Naive B cell (primary cell): Measurements from ENCODE around the gene BAAT. TPM values are rescaled to one million over a fixed set of nuclear protein-coding genes. Genes with fewer than 3 reads are reported as not detected.

Experiments used
- ATAC-seq, 2 donors: fragments of 150-1000 bp; cut with Tn5 transposase; 2 replicates each; pipeline ENCODE4 v1.10.0; 2021; ENCODE audit warnings: low read depth in 2 of 2, mild to moderate bottlenecking in 2 of 2, moderate library complexity in 2 of 2
- DNase-seq: peaks from one replicate; pipeline ENCODE4 v3.0.0; 2022
- H3K27ac Mint-ChIP-seq, 6 donors: one replicate each; pipeline ENCODE4 v1.8.0; 2020 to 2022; ENCODE audit warnings: mild to moderate bottlenecking in 6 of 6, mixed read lengths in 6 of 6, moderate library complexity in 5 of 6, inconsistent platforms in 2 of 6
- H3K27me3 Mint-ChIP-seq, 3 donors: one replicate each; pipeline ENCODE4 v1.8.0; 2021 to 2022; ENCODE audit warnings: mixed read lengths in 3 of 3, mild to moderate bottlenecking in 1 of 3
- H3K36me3 Mint-ChIP-seq, 2 donors: one replicate each; pipeline ENCODE4 v1.8.0; 2020 to 2022; ENCODE audit warnings: mixed read lengths in 2 of 2, inconsistent platforms in 1 of 2, mild to moderate bottlenecking in 1 of 2
- H3K4me1 Mint-ChIP-seq, 3 donors: one replicate each; pipeline ENCODE4 v1.8.0; 2020 to 2022; ENCODE audit warnings: mixed read lengths in 3 of 3, inconsistent platforms in 1 of 3, mild to moderate bottlenecking in 1 of 3, moderate library complexity in 1 of 3
- H3K4me3 Mint-ChIP-seq, 8 donors: one replicate each; pipeline ENCODE4 v1.8.0; 2020 to 2022; ENCODE audit warnings: mild to moderate bottlenecking in 8 of 8, mixed read lengths in 8 of 8, moderate library complexity in 8 of 8, inconsistent platforms in 2 of 8
- H3K9me3 Mint-ChIP-seq, 7 donors: one replicate each; pipeline ENCODE4 v1.8.0; 2020 to 2022; ENCODE audit warnings: mixed read lengths in 7 of 7, mild to moderate bottlenecking in 5 of 7, inconsistent platforms in 2 of 7, moderate library complexity in 1 of 7
- polyA plus RNA-seq, 6 donors: library from polyadenylated mRNA; unstranded; fragments of 300-500 nt; fragmentation: Illumina TruSeq; gene quantifications; one replicate each; pipeline ENCODE4 v1.2.3, GENCODE V29; 2021; ENCODE audit warnings: low read depth in 6 of 6

BAAT gene
- polyA plus RNA-seq, 6 donors from 2014 or later = 0.12 TPM; not detected in 5

- DNase-seq (no peak), ATAC-seq (no peak)
- no peak overlapping the region for H3K4me3 Mint-ChIP-seq
- peaks cover 10 to 23% (median 13%) of the 10 kb centered on the region in 3 donors for H3K27me3 Mint-ChIP-seq
- H3K36me3 Mint-ChIP-seq = no peaks in the 10 kb centered on the region
- no peaks in the 10 kb centered on the region for H3K4me1 Mint-ChIP-seq
- H3K27ac Mint-ChIP-seq = no peak overlapping the region
- H3K9me3 Mint-ChIP-seq = peaks cover 0 to 8% (median 2%) of the 10 kb centered on the region in 7 donors
Observed at GRCh38 chr9:101369286-101369685, 15.5 kb downstream of the BAAT start.

- ATAC-seq = no peak
- H3K9me3 Mint-ChIP-seq = peaks cover 0 to 8% (median 2%) of the 10 kb centered on the region in 7 donors
- H3K27me3 Mint-ChIP-seq = peaks cover 16 to 37% (median 22%) of the 10 kb centered on the region in 3 donors
- no peak overlapping the region for H3K4me3 Mint-ChIP-seq
- no peaks in the 10 kb centered on the region for H3K36me3 Mint-ChIP-seq
- no peak for DNase-seq
- H3K4me1 Mint-ChIP-seq = no peaks in the 10 kb centered on the region
- H3K27ac Mint-ChIP-seq = no peak overlapping the region
Observed at GRCh38 chr9:101367323-101367722, 17.5 kb downstream of the BAAT start.

GRCh38 chr9:101366038-101366756, 18.6 kb downstream of the BAAT start:
- ATAC-seq (no peak), DNase-seq (no peak)
- H3K27me3 Mint-ChIP-seq = peaks cover 11 to 32% (median 21%) of the 10 kb centered on the region in 3 donors
- peaks cover 0 to 1% (median 0%) of the 10 kb centered on the region in 7 donors for H3K9me3 Mint-ChIP-seq
- H3K4me1 Mint-ChIP-seq = no peaks in the 10 kb centered on the region
- H3K36me3 Mint-ChIP-seq = no peaks in the 10 kb centered on the region
- no peak overlapping the region for H3K27ac Mint-ChIP-seq
- H3K4me3 Mint-ChIP-seq = no peak overlapping the region

- no peak overlapping the region for H3K4me3 Mint-ChIP-seq
- H3K9me3 Mint-ChIP-seq = no peaks in the 10 kb centered on the region
- no peak for ATAC-seq
- H3K4me1 Mint-ChIP-seq = no peaks in the 10 kb centered on the region
- H3K27me3 Mint-ChIP-seq = peaks cover 7 to 25% (median 20%) of the 10 kb centered on the region in 3 donors
- H3K36me3 Mint-ChIP-seq = no peaks in the 10 kb centered on the region
- DNase-seq = no peak
- no peak overlapping the region for H3K27ac Mint-ChIP-seq
Observed at GRCh38 chr9:101365181-101365580, 19.6 kb downstream of the BAAT start.

- Mint-ChIP-seq H3K36me3 (no peaks in the 10 kb centered on the region), H3K27ac (no peak overlapping the region), H3K4me1 (no peaks in the 10 kb centered on the region), H3K9me3 (peaks cover 0 to 3% (median 0%) of the 10 kb centered on the region in 7 donors), H3K27me3 (peaks cover 7 to 20% (median 18%) of the 10 kb centered on the region in 3 donors), H3K4me3 (no peak overlapping the region)
- no peak for ATAC-seq
- no peak for DNase-seq
Observed at GRCh38 chr9:101362450-101362849, 22.4 kb downstream of the BAAT start.

- H3K27me3 Mint-ChIP-seq = peaks cover 7 to 28% (median 16%) of the 10 kb centered on the region in 3 donors
- H3K36me3 Mint-ChIP-seq = no peaks in the 10 kb centered on the region
- no peaks in the 10 kb centered on the region for H3K4me1 Mint-ChIP-seq
- no peak overlapping the region for H3K27ac Mint-ChIP-seq
- no peak overlapping the region for H3K4me3 Mint-ChIP-seq
- peaks cover 0 to 4% (median 0%) of the 10 kb centered on the region in 7 donors for H3K9me3 Mint-ChIP-seq
- ATAC-seq (no peak), DNase-seq (no peak)
Observed at GRCh38 chr9:101360647-101361046, 24.2 kb downstream of the BAAT start.

- H3K36me3 Mint-ChIP-seq = no peaks in the 10 kb centered on the region
- no peak for ATAC-seq
- DNase-seq = no peak
- no peak overlapping the region for H3K4me3 Mint-ChIP-seq
- peaks cover 0 to 4% (median 0%) of the 10 kb centered on the region in 7 donors for H3K9me3 Mint-ChIP-seq
- peaks cover 7 to 28% (median 16%) of the 10 kb centered on the region in 3 donors for H3K27me3 Mint-ChIP-seq
- no peak overlapping the region for H3K27ac Mint-ChIP-seq
- H3K4me1 Mint-ChIP-seq = no peaks in the 10 kb centered on the region
Observed at GRCh38 chr9:101359679-101360078, 25.1 kb downstream of the BAAT start.

- Mint-ChIP-seq H3K27me3 (peaks cover 0 to 17% (median 4%) of the 10 kb centered on the region in 3 donors), H3K4me1 (no peaks in the 10 kb centered on the region), H3K36me3 (no peaks in the 10 kb centered on the region), H3K4me3 (no peak overlapping the region), H3K27ac (no peak overlapping the region), H3K9me3 (peaks cover 0 to 4% (median 0%) of the 10 kb centered on the region in 7 donors)
- DNase-seq = no peak
- ATAC-seq = no peak
Observed at GRCh38 chr9:101356619-101357018, 28.2 kb downstream of the BAAT start.

GRCh38 chr9:101354765-101355708, 29.8 kb downstream of the BAAT start:
- H3K9me3 Mint-ChIP-seq = peaks cover 0 to 6% (median 0%) of the 10 kb centered on the region in 7 donors
- peaks cover 4 to 17% (median 7%) of the 10 kb centered on the region in 3 donors for H3K27me3 Mint-ChIP-seq
- DNase-seq (no peak), ATAC-seq (no peak)
- no peaks in the 10 kb centered on the region for H3K36me3 Mint-ChIP-seq
- H3K4me3 Mint-ChIP-seq = no peak overlapping the region
- H3K4me1 Mint-ChIP-seq = no peaks in the 10 kb centered on the region
- H3K27ac Mint-ChIP-seq = no peak overlapping the region

- no peak for DNase-seq
- Mint-ChIP-seq H3K27me3 (peaks cover 5 to 17% (median 7%) of the 10 kb centered on the region in 3 donors), H3K9me3 (peaks cover 0 to 7% (median 2%) of the 10 kb centered on the region in 7 donors), H3K27ac (no peak overlapping the region), H3K4me1 (no peaks in the 10 kb centered on the region), H3K36me3 (no peaks in the 10 kb centered on the region), H3K4me3 (no peak overlapping the region)
- ATAC-seq = no peak
Observed at GRCh38 chr9:101354143-101354764, 30.6 kb downstream of the BAAT start.

- H3K4me3 Mint-ChIP-seq = no peak overlapping the region
- H3K27ac Mint-ChIP-seq = no peak overlapping the region
- H3K27me3 Mint-ChIP-seq = peaks cover 7 to 17% (median 11%) of the 10 kb centered on the region in 3 donors
- no peak for DNase-seq
- no peak for ATAC-seq
- H3K36me3 Mint-ChIP-seq = no peaks in the 10 kb centered on the region
- peaks cover 0 to 10% (median 7%) of the 10 kb centered on the region in 7 donors for H3K9me3 Mint-ChIP-seq
- no peaks in the 10 kb centered on the region for H3K4me1 Mint-ChIP-seq
Observed at GRCh38 chr9:101353683-101354082, 31.1 kb downstream of the BAAT start.

- DNase-seq = no peak
- no peak for ATAC-seq
- no peaks in the 10 kb centered on the region for H3K4me1 Mint-ChIP-seq
- peaks cover 7 to 17% (median 12%) of the 10 kb centered on the region in 3 donors for H3K27me3 Mint-ChIP-seq
- peaks cover 0 to 10% (median 7%) of the 10 kb centered on the region in 7 donors for H3K9me3 Mint-ChIP-seq
- peak overlapping the region in 1 of 6 donors; percentile 35 for H3K27ac Mint-ChIP-seq
- H3K4me3 Mint-ChIP-seq = no peak overlapping the region
- H3K36me3 Mint-ChIP-seq = no peaks in the 10 kb centered on the region
Observed at GRCh38 chr9:101352892-101353463, 31.8 kb downstream of the BAAT start.

- Mint-ChIP-seq H3K27ac (no peak overlapping the region), H3K4me1 (no peaks in the 10 kb centered on the region), H3K9me3 (peaks cover 0 to 9% (median 5%) of the 10 kb centered on the region in 7 donors), H3K27me3 (peaks cover 15 to 17% (median 16%) of the 10 kb centered on the region in 3 donors), H3K36me3 (no peaks in the 10 kb centered on the region), H3K4me3 (no peak overlapping the region)
- no peak for ATAC-seq
- no peak for DNase-seq
Observed at GRCh38 chr9:101350285-101350684, 34.5 kb downstream of the BAAT start.
